Gastrocnemius medialis (tissue), 4 donors: ENCODE results near the gene LCE1D. TPM values are rescaled to one million over a fixed set of nuclear protein-coding genes. Genes with fewer than 3 reads are reported as not detected.

Source experiments
- total RNA-seq, 4 donors: library from RNA; depleted of rRNA; stranded (reverse); fragments of >200 nt; gene quantifications; one replicate each; pipeline versions ENCODE4 v1.1.0 to v1.2.3, GENCODE V29; 2016

Gene LCE1D
- total RNA-seq, 4 donors from 2014 or later: not detected

Other genes with a start within 250 kb of the LCE1D start
- not detected for gene LCE3E, start 229.9 kb upstream of the LCE1D start, total RNA-seq
- gene LCE3D, start 216.2 kb upstream of the LCE1D start, total RNA-seq: not detected
- gene LCE3C, start 196.5 kb upstream of the LCE1D start, total RNA-seq: not detected
- gene LCE3B, start 182.9 kb upstream of the LCE1D start, total RNA-seq: not detected
- gene LCE3A, start 173.6 kb upstream of the LCE1D start, total RNA-seq: not detected
- gene LCE2D, start 133.3 kb upstream of the LCE1D start, total RNA-seq: not detected
- not detected for gene LCE2C, start 121.4 kb upstream of the LCE1D start, total RNA-seq
- not detected for gene LCE2B, start 110.6 kb upstream of the LCE1D start, total RNA-seq
- not detected for gene LCE2A, start 98.4 kb upstream of the LCE1D start, total RNA-seq
- gene LCE4A, start 88.6 kb upstream of the LCE1D start, total RNA-seq: not detected
- gene KPRP, start 38.7 kb upstream of the LCE1D start, total RNA-seq: not detected
- not detected for gene LCE1F, start 21.6 kb upstream of the LCE1D start, total RNA-seq
- gene LCE1E, start 10.5 kb upstream of the LCE1D start, total RNA-seq: not detected
- not detected for gene LCE1C, start 9.9 kb downstream of the LCE1D start, total RNA-seq
- not detected for gene LCE1B, start 15.2 kb downstream of the LCE1D start, total RNA-seq
- not detected for gene LCE1A, start 30.8 kb downstream of the LCE1D start, total RNA-seq
- gene LCE6A, start 46.1 kb downstream of the LCE1D start, total RNA-seq: not detected
- not detected for gene LCE7A, start 63.3 kb downstream of the LCE1D start, total RNA-seq
- not detected for gene SMCP, start 81.6 kb downstream of the LCE1D start, total RNA-seq
- gene IVL, start 111.8 kb downstream of the LCE1D start, total RNA-seq: not detected
- gene SPRR5, start 150.5 kb downstream of the LCE1D start, total RNA-seq: not detected
- gene SPRR4, start 173.9 kb downstream of the LCE1D start, total RNA-seq: not detected
- not detected for gene SPRR1A, start 187.4 kb downstream of the LCE1D start, total RNA-seq
- gene SPRR3, start 205.0 kb downstream of the LCE1D start, total RNA-seq: not detected
- gene SPRR1B, start 234.5 kb downstream of the LCE1D start, total RNA-seq: not detected
- not detected for gene SPRR2D, start 244.4 kb downstream of the LCE1D start, total RNA-seq